ENCODE data around the gene LSM12.

The LSM12 gene

DNA sequence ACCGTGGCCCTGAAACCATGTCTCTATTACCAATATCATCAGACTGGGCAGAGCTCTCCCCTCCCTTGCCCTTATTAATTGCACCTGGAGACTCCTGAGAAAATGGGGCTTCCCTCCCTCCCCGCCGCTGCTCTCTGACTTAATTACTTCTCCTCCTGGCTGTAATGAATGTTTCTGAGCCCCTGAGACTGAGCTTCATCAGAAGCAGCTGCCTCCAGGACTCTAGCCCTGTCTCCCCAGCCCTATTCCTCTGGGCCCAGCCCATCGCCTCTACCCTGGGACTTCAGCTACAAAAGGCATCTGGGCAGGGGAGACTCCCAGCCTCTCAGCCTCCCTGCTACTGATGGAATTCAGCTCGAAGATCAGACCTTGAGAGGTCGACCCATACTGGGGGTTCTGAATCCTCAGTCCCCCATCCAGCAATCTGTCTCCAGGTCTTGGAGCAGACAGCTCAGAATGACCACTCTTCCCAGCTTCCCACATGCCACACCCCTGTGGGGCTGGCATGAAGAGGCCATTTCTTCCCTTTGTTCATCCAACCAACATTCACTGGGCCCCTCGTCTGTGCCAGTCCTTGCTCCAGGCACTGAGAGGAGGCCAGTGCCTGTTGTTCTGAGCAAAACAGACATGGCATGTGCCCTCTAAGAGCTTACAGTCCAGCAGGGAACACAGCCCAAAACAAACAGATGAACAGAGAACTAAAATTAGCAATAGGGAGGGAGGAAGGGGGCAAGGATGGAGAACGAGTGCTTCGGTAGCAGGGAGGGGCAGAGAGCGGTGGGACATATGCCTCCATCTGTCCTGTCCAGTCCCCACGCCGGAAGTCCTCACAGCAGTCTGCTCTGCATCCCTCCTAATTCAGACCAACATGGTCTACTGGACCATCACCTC is 79.1 kb downstream of the LSM12 start:
- no peak for DNase-seq (ENCODE audit: low spot score)

DNA sequence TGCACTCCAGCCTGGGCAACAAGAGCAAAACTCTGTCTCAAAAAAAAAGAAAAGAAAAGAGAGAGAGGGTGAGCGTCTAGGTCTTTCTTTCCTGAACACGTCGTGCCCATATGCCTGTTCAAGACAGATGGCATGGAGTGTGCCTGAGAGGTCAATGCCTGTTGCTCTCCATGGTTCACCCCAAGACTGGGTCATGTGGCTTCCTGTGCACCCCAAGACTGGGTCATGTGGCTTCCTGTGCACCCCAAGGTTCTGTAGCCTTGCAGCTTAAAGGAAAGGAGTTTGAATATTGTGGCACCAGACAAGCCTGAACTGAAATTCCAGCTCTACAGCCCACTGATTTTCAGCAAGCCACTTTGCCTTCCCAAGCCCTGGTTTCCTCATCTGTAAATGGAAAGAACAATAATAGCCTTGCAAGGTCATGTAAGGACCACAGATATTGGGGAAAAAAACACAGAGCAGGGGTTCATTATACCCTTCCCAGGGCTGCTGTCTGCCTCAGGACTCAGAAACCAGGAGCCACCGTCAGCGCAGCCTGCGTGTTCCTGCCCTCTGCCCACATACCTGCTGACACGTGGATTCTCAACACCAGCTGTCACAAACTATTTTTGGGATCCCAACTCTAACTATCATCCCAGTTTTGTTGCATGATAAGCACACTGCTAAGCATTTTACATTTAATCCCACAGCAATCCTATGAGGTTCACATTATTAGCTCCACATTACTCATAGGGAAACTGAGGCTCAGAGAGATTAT is 80.1 kb downstream of the LSM12 start:
- DNase-seq (ENCODE audit: low spot score), result no peak

DNA sequence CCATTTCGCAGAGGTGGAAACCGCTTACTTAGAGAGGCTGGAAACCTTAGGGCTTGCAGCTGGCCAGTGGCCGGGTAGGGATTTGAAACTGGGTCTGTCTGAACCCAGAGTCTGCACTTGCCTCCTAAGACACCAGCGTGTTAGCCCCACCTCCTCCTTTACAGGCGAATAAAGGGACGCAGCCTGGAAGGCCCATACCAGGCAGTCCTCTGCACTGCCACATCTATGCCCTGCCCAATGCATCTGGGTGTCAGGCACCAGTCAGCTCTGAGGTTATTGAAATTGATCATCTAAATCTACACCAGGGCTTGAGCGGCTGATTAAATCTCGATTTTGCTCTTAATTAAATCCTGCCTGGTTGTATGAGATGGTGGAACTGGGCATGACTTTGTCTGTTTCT is 82.0 kb downstream of the LSM12 start:
- DNase-seq (ENCODE audit: low spot score), result no peak
